ENCODE data around the gene IL21R.

IL21R gene

DNA sequence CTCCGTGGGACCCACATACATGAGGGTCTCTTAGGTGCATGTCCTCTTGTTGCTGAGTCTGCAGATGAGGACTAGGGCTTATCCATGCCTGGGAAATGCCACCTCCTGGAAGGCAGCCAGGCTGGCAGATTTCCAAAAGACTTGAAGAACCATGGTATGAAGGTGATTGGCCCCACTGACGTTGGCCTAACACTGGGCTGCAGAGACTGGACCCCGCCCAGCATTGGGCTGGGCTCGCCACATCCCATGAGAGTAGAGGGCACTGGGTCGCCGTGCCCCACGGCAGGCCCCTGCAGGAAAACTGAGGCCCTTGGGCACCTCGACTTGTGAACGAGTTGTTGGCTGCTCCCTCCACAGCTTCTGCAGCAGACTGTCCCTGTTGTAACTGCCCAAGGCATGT, 38.2 kb upstream of the IL21R start:
- Histone ChIP-seq H3K36me3 (ENCODE audit: control insufficient read depth, low read length) (peaks cover 55% of the 10 kb centered on the region), H3K4me3 (ENCODE audit: low read length) (no peak overlapping the region), H3K27me3 (ENCODE audit: control insufficient read depth, low read length) (peaks cover 3% of the 10 kb centered on the region; the same call in 1 of the 2 replicates), H3K9me3 (ENCODE audit: control insufficient read depth, insufficient read depth, low read length) (no peaks in the 10 kb centered on the region), H3K9me2 (replicated peaks; ENCODE audit: control insufficient read depth, low read length) (no peaks in the 10 kb centered on the region), H3K79me2 (ENCODE audit: control insufficient read depth, low read length) (no peaks in the 10 kb centered on the region), H3K27ac (ENCODE audit: low read depth, low read length) (no peak overlapping the region), H3K4me1 (ENCODE audit: control insufficient read depth, low read length) (peaks cover 32% of the 10 kb centered on the region), H3K4me2 (ENCODE audit: low read length) (no peak overlapping the region), H3F3A (ENCODE audit: control insufficient read depth, insufficient read depth) (peaks cover 35% of the 10 kb centered on the region), H4K20me1 (ENCODE audit: control insufficient read depth, insufficient read depth, low read depth, low read length) (peaks cover 6% of the 10 kb centered on the region; the same call in 1 of the 2 replicates)
- TF ChIP-seq CTCF (IDR thresholded peaks at IDR 0.05; ENCODE audit: low read depth, low read length, poor library complexity, severe bottlenecking) (no peak), EZH2phosphoT487 (IDR thresholded peaks at IDR 0.05; ENCODE audit: borderline replicate concordance, low read length) (no peak)

- TF ChIP-seq CTCF (IDR thresholded peaks at IDR 0.05; ENCODE audit: low read depth, low read length, poor library complexity, severe bottlenecking) (no peak), EZH2phosphoT487 (IDR thresholded peaks at IDR 0.05; ENCODE audit: borderline replicate concordance, low read length) (no peak)
- H3K4me3 ChIP-seq (ENCODE audit: low read length) = no peak overlapping the region
- H3K36me3 ChIP-seq (ENCODE audit: control insufficient read depth, low read length) = peaks cover 47% of the 10 kb centered on the region
- no peak overlapping the region for H3K4me2 ChIP-seq (ENCODE audit: low read length)
- H3F3A ChIP-seq (ENCODE audit: control insufficient read depth, insufficient read depth) = peaks cover 40% of the 10 kb centered on the region
- H3K4me1 ChIP-seq (ENCODE audit: control insufficient read depth, low read length) = peaks cover 37% of the 10 kb centered on the region
- peaks cover 3% of the 10 kb centered on the region; the same call in 1 of the 2 replicates for H3K27me3 ChIP-seq (ENCODE audit: control insufficient read depth, low read length)
- peaks cover 1% of the 10 kb centered on the region; the same call in 1 of the 2 replicates for H3K9me3 ChIP-seq (ENCODE audit: control insufficient read depth, insufficient read depth, low read length)
- H3K27ac ChIP-seq (ENCODE audit: low read depth, low read length) = no peak overlapping the region
- H3K79me2 ChIP-seq (ENCODE audit: control insufficient read depth, low read length) = no peaks in the 10 kb centered on the region
- no peaks in the 10 kb centered on the region for H3K9me2 ChIP-seq (replicated peaks; ENCODE audit: control insufficient read depth, low read length)
- H4K20me1 ChIP-seq (ENCODE audit: control insufficient read depth, insufficient read depth, low read depth, low read length) = peaks cover 6% of the 10 kb centered on the region; the same call in 1 of the 2 replicates
These were observed 37.4 kb upstream of the IL21R start for GRCh38 chr16:27364493-27365141.

DNA sequence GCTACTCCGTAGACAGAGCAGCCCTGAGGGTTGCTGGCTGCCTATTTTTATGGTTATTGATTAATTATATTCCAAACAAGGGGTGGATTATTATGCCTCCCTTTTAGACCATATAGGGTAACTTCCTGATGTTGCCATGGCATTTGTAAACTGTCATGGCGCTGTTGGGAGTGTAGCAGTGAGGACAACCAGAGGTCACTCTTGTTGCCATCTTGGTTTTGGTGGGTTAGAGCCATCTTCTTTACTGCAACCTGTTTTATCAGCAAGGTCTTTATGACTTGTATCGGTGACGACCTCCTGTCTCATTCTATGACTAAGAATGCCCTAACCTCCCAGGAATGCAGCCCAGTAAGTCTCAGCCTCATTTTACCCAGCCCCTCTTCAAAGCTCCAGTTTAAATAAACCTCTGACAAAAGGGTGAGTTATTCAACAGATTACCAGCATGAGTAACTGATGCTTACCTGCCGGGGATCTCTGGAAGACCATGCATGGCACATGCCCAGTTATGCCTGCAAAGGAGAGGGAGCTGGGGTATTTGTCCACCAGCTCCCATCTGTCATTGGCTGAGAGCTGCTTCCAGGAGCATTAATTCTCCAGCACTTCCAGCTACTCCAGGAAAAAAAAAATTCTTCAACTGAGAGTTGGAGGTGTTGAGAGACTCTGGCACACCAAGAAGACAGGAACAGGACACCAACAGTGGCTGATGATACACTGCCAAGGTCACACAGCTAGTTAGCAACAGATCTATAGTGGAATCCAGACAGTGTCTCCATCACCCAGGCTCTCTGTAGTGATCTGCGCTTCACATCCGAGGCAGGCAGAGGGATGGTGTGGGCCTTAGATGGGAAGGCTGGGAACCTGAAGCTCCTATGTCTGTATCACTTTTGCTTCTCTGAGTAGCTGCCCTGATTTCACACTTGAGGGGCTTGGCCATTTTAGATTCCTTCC, 36.6 kb upstream of the IL21R start:
- TF ChIP-seq EZH2phosphoT487 (IDR thresholded peaks at IDR 0.05; ENCODE audit: borderline replicate concordance, low read length) (no peak), CTCF (IDR thresholded peaks at IDR 0.05; ENCODE audit: low read depth, low read length, poor library complexity, severe bottlenecking) (no peak)
- Histone ChIP-seq H3K27me3 (ENCODE audit: control insufficient read depth, low read length) (peaks cover 3% of the 10 kb centered on the region; the same call in 1 of the 2 replicates), H3K27ac (ENCODE audit: low read depth, low read length) (no peak overlapping the region), H3K4me1 (ENCODE audit: control insufficient read depth, low read length) (peaks cover 37% of the 10 kb centered on the region), H3K4me3 (ENCODE audit: low read length) (no peak overlapping the region), H3K9me2 (replicated peaks; ENCODE audit: control insufficient read depth, low read length) (no peaks in the 10 kb centered on the region), H3F3A (ENCODE audit: control insufficient read depth, insufficient read depth) (peaks cover 40% of the 10 kb centered on the region), H3K4me2 (ENCODE audit: low read length) (no peak overlapping the region), H3K9me3 (ENCODE audit: control insufficient read depth, insufficient read depth, low read length) (peaks cover 9% of the 10 kb centered on the region), H3K36me3 (ENCODE audit: control insufficient read depth, low read length) (peaks cover 39% of the 10 kb centered on the region), H4K20me1 (ENCODE audit: control insufficient read depth, insufficient read depth, low read depth, low read length) (peaks cover 6% of the 10 kb centered on the region; the same call in 1 of the 2 replicates), H3K79me2 (ENCODE audit: control insufficient read depth, low read length) (no peaks in the 10 kb centered on the region)
